Measurements from ENCODE around the gene PRIMPOL.

DNA sequence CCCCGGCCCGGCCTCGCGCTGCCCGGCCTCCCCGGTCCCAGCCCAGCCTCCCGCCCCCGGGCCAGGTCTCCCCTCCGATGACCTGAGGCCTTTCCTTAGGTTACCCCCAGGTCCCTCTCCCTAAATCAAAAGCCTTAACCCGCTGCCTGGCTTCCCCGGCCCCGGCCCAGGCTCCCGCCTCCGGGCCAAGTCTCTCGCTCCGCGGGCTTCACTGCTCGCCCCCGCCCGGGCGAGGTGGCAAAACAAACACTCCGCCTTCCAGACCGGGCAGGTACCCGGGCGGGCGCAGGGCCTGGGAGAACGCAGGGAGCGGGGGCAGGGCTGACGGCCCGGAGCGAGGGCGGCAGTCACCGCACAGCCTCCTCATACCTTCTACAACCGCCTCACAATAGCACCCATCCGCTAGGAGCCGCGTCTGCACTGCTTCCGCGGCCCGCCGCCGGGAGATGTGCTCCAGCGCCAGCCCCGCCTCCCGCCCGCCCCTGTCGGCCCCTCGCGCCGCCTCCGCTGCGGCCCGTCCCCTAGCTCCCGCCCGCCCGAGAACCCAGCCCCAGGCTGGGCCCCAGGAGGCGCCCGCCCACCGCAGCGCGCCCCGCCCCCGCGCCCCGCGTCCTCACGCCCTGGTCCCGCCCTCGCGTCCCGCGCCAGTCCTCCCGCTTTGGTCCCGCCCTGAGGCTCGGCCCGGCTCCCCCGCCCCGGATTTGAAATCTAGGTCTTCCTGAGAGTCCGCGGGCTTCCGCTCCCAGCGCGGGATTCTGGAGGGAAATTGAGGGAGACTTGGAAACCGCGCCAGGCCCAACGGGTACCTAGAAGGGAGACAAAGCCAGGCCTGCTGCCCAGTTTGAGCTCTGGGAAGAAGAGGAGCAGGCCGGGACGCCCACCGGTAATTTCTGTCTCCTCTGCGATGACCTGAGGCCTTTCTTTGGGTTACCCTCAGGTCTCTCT, at the start of gene PRIMPOL, which contains the start of gene CASP3:
- no peak for TF ChIP-seq ESRRA (IDR thresholded peaks at IDR 0.05; ENCODE audit: borderline replicate concordance, low read depth)
- no peak for TF ChIP-seq SP1 (CRISPR knock-in tag; IDR thresholded peaks at IDR 0.05)
- TF ChIP-seq, protein P1, sequence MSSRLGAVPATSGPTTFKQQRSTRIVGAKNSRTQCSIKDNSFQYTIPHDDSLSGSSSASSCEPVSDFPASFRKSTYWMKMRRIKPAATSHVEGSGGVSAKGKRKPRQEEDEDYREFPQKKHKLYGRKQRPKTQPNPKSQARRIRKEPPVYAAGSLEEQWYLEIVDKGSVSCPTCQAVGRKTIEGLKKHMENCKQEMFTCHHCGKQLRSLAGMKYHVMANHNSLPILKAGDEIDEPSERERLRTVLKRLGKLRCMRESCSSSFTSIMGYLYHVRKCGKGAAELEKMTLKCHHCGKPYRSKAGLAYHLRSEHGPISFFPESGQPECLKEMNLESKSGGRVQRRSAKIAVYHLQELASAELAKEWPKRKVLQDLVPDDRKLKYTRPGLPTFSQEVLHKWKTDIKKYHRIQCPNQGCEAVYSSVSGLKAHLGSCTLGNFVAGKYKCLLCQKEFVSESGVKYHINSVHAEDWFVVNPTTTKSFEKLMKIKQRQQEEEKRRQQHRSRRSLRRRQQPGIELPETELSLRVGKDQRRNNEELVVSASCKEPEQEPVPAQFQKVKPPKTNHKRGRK (tag; IDR thresholded peaks at IDR 0.05), result no peak
- TF ChIP-seq GABPA (tag; conservative IDR thresholded peaks at IDR 0.05; ENCODE audit: low read depth), result peak; percentile 80
- TF ChIP-seq, protein P2, sequence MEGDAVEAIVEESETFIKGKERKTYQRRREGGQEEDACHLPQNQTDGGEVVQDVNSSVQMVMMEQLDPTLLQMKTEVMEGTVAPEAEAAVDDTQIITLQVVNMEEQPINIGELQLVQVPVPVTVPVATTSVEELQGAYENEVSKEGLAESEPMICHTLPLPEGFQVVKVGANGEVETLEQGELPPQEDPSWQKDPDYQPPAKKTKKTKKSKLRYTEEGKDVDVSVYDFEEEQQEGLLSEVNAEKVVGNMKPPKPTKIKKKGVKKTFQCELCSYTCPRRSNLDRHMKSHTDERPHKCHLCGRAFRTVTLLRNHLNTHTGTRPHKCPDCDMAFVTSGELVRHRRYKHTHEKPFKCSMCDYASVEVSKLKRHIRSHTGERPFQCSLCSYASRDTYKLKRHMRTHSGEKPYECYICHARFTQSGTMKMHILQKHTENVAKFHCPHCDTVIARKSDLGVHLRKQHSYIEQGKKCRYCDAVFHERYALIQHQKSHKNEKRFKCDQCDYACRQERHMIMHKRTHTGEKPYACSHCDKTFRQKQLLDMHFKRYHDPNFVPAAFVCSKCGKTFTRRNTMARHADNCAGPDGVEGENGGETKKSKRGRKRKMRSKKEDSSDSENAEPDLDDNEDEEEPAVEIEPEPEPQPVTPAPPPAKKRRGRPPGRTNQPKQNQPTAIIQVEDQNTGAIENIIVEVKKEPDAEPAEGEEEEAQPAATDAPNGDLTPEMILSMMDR (IDR thresholded peaks at IDR 0.05 in 2 of 3, conservative IDR thresholded peaks at IDR 0.05 in 1 of 3; ENCODE audit: insufficient read depth in 2 of 3, low read depth in 1 of 3, low read length in 3 of 3), result peak in 2 of 3 experiments; percentile 59 to 64; a peak in 4 of 6 replicates
- no peak for TF ChIP-seq JUNB (CRISPR knock-in tag; conservative IDR thresholded peaks at IDR 0.05)
- peak; percentile 43 for TF ChIP-seq JUND (IDR thresholded peaks at IDR 0.05; ENCODE audit: borderline replicate concordance, low read depth, low read length)
- no peak for TF ChIP-seq JUND (tag; IDR thresholded peaks at IDR 0.05; ENCODE audit: borderline replicate concordance, low read depth, low read length)
- peak; percentile 84 for TF ChIP-seq POLR2A (conservative IDR thresholded peaks at IDR 0.05)
- TF ChIP-seq, protein P3, sequence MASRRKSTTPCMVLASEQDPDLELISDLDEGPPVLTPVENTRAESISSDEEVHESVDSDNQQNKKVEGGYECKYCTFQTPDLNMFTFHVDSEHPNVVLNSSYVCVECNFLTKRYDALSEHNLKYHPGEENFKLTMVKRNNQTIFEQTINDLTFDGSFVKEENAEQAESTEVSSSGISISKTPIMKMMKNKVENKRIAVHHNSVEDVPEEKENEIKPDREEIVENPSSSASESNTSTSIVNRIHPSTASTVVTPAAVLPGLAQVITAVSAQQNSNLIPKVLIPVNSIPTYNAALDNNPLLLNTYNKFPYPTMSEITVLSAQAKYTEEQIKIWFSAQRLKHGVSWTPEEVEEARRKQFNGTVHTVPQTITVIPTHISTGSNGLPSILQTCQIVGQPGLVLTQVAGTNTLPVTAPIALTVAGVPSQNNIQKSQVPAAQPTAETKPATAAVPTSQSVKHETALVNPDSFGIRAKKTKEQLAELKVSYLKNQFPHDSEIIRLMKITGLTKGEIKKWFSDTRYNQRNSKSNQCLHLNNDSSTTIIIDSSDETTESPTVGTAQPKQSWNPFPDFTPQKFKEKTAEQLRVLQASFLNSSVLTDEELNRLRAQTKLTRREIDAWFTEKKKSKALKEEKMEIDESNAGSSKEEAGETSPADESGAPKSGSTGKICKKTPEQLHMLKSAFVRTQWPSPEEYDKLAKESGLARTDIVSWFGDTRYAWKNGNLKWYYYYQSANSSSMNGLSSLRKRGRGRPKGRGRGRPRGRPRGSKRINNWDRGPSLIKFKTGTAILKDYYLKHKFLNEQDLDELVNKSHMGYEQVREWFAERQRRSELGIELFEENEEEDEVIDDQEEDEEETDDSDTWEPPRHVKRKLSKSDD (conservative IDR thresholded peaks at IDR 0.05; ENCODE audit: low read length), result no peak

Measured in K562 (cell line).